Stimulated activated CD8-positive, alpha-beta memory T cell treated with anti-CD3 and anti-CD28 coated beads, Interleukin-15, amount 100 ng/mL, for 1 hour (primary cell): ENCODE measurements around the gene MLLT10.

ENCODE experiments used
- DNase-seq: peaks from one replicate; pipeline ENCODE4 v3.0.0-alpha.2; 2020; ENCODE audit warnings: low read depth

MLLT10 gene

DNA sequence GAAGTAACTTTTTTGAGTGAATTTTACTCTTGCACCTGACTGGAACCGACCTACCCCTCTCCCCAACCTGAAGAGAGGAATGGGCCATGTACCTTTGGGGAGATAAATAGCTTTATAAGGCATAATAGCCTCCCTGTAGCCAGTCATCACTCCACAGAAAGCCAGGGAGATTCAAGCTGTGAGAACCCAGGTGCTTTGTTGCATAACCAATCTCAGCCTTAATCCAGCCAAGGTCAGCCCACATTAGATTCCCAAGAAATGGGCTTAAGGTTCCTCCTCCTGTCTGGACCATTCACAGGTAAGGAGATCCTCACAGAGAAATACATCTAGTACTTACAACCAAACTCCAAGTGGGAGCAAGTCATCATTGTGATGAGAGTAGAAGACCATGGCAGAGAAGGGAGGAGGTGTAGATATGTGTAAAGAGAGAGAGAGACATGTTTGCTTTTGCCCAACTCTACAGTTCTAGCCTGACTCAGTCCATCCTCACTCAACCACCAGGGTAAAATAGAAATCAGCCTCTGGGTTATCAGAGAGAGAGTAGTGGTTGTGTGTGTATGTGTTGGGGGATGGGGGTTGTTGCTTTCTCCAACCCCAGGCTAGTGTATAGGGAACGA is 32.2 kb upstream of the MLLT10 start:
- DNase-seq: no peak

GRCh38 chr10:21502348-21502740 is 31.7 kb upstream of the MLLT10 start:
- no peak for DNase-seq

GRCh38 chr10:21503542-21503941 is 30.5 kb upstream of the MLLT10 start:
- no peak for DNase-seq

- no peak for DNase-seq
Measured at GRCh38 chr10:21505711-21506278, 28.2 kb upstream of the MLLT10 start.

GRCh38 chr10:21506351-21506750 is 27.7 kb upstream of the MLLT10 start:
- DNase-seq: no peak

- no peak for DNase-seq
Measured at GRCh38 chr10:21507150-21507549, 26.9 kb upstream of the MLLT10 start.

- no peak for DNase-seq
Measured at GRCh38 chr10:21508706-21509331, 25.2 kb upstream of the MLLT10 start.

DNA sequence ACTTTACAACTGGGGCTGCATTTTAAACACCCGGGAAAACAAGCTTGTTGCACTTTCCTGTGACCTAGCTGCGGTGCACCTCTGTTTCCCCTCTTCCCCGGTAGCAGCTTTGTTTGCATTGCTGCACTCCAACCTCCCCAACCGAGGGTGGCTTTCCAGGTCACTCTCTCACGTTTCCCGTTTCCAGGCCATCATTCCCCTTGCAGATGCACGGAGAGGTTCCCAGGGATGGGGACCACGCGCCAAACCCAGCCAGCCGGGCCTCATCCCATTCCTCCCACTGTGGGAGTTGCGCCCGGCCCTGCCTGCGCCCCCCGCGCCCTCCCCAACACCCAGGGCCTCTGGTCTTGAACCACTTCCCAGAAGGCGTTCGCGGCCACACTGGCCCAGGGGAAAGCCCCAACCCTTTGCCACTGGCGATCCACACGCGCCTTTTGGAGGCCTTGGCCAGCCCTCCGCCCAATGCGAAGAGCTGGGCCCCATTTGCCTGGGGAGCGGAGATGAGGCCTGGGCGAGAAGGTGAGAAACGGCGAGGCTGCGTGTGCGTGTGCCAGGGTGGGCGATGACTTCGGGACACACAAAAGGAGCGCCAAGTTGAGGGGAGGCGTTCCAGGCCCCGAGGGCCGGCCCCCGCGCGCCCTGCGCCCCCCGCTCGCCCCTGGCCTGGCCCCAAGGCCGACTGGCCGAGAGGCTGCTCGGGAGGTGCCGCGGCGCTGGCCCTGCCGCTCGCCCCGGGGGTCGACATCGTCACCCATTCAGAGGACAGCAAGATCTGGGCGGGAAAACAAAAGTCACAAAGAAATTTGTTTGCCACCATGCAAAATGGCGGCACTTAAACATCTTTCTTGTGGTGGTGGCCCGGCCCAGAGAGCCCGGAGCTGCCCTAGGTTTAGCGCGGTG is 24.4 kb upstream of the MLLT10 start:
- DNase-seq: no peak

DNA sequence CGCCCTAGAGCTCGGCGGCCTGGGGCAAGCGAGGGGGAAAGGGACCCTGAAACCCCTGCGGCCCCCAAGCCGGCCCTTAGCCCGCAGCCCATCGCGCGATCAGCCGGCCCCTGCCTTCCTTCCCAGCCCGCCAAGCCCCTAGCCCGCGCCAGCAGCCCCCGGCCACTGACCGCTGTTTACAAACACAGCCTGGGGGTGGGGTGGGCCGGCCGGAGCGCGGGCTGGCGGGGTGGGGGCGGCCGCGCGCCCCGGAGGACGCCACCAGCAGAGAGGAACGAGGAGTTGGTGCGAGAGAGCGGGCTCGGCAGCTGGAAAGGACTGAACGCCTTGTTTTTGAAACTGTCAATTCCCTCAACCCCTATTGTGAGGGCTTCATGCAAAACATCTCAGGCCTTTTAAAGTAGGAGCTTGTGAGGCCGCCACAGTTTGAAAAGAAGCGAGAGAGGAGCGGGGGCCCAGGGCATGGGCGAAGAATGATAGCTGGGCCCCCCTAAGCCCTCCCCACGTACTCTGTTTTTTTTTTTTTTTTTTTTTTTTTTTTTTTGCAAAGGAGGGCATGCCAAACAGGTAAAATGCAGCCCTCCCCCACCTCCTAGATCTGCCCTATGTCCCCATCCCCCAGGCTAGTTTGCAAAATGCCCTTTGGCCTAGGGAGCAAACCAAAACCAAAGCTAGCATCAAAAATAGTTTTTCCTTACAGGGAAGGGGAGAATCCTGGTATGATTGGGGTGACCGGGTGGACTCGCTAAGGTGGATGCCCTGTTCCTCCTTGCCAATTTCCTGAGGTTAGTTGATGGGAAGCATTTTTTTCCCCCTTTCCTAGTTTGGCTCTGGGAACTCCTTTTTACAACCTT is 23.6 kb upstream of the MLLT10 start:
- no peak for DNase-seq

DNA sequence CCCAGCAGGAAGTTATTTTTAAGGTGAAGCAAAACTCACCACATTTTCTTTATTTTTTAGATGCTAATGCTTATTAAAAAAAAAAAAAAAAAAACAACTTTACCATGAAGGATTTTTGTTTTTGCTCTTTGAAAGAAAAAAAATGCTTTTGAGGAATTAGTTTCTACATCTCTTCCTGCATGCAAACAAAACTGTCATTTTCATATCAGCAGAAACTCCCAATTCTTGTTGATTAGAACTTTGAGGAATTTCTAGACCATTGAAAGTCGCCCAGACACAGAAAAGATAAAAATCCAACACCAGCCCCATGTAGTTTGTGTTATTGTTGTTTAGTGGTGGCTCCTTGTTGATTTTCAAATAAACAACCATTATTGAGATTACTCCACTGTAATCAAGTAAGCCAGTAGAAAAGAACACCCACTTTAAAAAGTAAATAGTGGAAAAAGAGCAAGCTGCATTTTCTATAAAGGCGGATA is 22.9 kb upstream of the MLLT10 start:
- no peak for DNase-seq

GRCh38 chr10:21511946-21512572 is 22.0 kb upstream of the MLLT10 start:
- no peak for DNase-seq

DNA sequence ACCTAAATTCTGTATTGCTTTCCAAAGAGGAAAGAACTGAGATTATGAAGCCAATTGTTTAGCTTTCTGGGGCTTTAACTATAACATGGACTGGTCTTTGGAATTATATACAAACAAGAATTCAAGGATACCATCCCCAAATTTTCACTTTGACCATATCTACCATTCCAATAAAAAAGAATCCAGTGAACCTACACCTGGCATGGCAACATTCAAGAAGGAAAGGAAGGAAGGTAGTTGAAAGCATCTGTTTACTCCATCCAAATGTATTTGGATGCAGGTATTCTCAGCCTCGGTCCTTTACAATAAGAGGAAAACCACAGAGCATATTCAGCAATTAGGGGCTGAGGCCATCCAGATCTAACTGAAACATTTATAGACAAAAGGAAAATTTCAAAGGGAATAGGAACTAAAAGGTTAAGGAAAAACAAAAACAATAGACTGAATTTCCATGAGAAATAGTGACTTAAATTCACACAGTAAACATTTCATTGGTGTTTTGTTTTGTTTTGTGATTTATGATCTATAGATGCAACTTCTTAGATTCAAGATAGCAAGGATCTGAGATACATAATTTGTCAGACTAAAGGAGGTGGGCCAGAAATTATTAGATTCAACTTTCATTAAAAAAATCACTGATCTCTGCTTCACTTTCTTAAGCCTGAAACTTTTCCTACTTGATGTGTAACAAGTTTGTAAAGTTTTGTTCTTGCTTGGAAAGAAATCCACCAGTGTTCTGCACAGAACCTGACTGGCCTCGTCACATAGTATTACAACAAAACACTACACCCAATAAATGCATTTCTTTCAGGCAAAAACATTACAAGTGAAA is 21.2 kb upstream of the MLLT10 start:
- no peak for DNase-seq

- no peak for DNase-seq
Measured at GRCh38 chr10:21513405-21513788, 20.6 kb upstream of the MLLT10 start.

- no peak for DNase-seq
Measured at GRCh38 chr10:21514129-21514817, 19.8 kb upstream of the MLLT10 start.

GRCh38 chr10:21514818-21515351 is 19.1 kb upstream of the MLLT10 start:
- DNase-seq: no peak

- DNase-seq: no peak
Measured at GRCh38 chr10:21515361-21516241, 18.4 kb upstream of the MLLT10 start.

DNA sequence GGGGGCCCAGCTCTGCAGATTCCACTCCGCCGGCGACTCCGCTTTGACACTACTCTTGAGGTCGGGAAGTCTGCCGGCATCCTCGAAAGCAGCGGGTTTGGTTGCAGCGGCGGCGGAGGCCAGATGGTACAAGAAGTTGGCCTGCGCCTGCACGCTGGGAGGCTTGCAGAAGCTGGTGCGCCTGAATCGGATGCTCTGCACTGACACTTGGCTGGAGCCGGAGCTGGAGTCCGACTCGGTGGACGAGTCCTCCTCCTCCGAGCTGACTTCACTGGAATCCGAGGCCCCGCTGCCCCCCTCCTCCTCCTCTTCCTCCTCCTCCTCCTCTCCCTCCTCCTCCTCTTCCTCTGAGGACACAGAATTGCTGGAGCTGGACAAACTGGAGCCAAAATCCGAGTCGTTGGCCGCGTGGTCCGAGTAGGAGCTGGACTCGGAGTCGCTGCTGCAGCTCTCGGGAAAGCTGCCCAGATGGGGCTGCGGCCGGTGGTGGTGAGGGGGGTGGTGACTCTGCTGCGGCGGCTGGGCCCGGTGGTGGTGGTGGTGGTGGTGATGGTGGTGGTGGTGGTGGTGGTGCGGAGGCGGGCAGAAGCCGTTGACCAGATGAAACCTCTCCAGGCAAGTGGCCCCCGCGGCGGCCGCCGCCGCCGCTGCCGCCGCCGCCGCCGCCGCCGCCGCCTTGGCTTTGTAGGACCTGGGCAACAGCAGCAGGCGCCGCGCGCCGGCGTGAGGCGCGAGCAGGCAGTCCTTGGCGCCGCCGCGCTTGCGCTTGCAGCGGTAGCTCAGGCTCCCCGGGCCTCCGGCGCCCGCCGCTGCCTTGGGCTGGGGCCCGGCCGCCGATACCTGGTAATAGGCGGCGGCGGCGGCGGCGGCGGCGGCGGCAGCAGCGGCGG is 17.5 kb upstream of the MLLT10 start:
- no peak for DNase-seq
